SK-N-MC (cell line): ENCODE data around the gene ST13.

ENCODE experiments used
- EZH2 ChIP-seq: fragments of 200-600 bp; sonication (generic); IDR thresholded peaks from one replicate; pipeline ENCODE4 v1.6.1; 2017; ENCODE audit warnings: antibody characterized with exemption
- POLR2AphosphoS5 ChIP-seq: IDR thresholded peaks from 2 replicates; pipeline ENCODE4 v1.6.1; 2012; ENCODE audit warnings: mild to moderate bottlenecking, low read depth, low read length, borderline replicate concordance

DNA sequence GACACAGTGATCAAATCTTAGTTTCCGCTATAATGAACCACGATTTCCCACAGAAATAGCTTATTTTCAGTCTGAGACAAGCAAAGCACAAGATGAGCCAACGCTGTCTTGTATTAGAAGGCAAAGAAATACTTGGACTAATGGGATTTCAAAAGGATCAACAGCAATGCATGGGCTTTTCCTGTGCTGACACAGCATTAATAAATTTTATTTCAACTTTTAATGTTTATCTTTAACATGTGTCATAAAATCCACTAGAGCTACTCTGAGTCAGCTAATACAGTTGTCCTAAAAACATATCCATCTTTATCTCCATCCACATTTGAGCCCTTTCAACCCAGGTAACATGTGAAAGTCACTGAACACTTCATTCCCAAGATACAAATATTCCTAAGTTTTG is 21.8 kb downstream of the ST13 start:
- TF ChIP-seq EZH2 (no peak), POLR2AphosphoS5 (no peak)
